Ureter (tissue), 1 donor: ENCODE results near the gene DLEC1. TPM values are rescaled to one million over a fixed set of nuclear protein-coding genes. Genes with fewer than 3 reads are reported as not detected.
"Not testable (repeated sequence)": the region's sequence is repeated elsewhere in the genome, so short reads cannot be mapped to it uniquely, and the experiment has no call there.

Source experiments
- DNase-seq: peaks from one replicate; pipeline ENCODE4 v3.0.0-alpha.2; 2020; ENCODE audit warnings: low spot score
- total RNA-seq: library from RNA; stranded (reverse); gene quantifications from one replicate; pipeline ENCODE4 v1.2.4, GENCODE V29; 2023
- donor health status: DM: yes; HTN: yes; CAD: no.

The DLEC1 gene
- total RNA-seq, 1 donor from 2014 or later, result 5.6 TPM

DNA sequence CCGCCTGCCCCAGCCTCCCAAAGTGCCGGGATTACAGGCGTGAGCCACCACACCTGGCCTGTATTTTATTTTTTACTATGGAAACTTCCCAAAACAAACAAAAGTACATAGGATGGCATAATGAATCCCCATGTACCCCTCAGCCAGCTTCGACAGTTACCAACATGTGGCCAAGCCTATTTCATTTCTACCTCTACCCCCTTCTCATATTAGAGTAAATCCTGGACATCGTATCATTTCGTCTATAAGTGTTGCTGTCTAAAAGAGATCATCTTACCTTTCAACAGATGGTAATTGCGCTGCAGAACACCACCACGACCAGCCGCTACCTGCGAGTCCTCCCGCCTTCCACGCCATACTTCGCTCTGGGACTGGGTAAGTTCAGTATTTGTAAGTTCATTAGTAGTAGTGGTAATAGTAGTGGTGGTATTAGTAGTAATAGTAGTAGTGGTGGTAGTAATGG lies 44.9 kb downstream of the DLEC1 start:
- no peak for DNase-seq

DNA sequence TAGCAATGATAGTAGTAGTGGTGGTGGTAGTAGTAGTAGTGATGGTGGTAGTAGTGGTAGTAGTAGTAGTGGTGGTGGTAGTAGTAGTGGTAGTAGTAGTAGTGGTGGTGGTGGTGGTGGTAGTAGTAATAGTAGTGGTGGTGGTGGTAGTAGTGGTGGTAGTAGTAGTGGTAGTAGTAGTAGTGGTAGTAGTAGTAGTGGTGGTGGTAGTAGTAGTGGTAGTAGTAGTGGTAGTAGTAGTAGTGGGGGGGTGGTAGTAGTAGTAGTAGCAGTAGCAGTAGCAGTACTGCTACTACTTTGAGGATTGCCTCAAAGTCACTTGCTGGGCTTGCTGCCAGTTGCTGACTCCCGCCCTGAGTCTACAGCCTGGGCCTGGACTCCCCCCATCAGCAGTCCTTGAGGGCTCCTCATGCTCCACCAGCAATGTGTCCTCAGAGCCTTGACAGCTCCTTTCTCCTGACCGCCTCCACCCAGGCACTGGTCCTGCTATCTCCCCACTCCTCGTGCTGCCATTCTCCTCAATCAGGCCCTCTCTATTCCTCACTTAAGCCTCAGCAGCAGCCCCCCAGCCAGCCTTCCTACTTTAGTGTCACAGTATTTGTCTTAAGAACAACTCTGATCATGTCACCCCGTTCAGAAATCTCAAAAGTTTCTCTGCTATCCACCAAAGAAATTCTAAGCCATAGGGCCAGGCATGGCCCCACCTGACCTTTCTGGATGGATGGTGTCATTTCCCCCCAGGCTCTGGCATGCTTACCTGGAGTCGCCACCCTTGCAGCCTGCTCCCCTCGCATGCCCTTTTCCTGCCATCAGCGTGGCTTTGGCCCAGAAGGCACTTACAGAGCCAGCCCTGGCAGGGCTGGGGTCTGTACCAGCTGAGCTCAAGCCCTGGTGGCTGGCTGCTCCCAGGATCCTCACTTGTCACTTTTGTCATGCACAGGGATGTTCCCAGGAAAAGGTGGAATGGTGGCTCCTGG lies 45.6 kb downstream of the DLEC1 start:
- no peak for DNase-seq

DNA sequence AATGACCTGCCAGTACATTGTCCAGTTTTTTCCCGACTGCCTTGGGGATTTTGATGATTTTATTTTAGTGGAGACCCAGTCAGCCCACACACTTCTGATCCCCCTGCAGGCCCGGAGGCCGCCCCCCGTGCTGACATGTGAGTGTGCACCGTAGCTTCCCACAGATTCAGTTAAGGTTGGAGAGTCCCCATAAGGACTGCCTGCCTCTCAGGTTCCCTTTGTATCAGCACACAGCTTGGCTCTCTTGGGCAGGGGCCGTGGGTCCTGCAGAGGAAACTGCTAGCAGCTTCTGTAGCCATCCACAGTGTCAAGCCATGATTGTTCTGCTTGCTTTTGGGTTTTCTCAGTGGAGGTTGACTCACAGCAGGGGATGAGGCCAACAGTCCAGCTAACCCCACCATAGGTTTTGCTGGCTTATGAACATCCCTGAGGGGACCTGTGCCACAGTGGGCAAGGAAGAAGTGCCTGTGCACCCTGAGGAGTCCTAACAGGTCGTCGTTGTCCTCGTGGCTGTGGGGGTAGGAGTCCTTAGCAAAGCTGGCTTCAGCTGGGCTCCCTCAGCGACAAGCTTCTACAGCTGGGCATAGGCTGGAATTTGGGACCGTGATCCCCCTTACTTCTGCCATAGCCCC lies 46.4 kb downstream of the DLEC1 start:
- no peak for DNase-seq

DNA sequence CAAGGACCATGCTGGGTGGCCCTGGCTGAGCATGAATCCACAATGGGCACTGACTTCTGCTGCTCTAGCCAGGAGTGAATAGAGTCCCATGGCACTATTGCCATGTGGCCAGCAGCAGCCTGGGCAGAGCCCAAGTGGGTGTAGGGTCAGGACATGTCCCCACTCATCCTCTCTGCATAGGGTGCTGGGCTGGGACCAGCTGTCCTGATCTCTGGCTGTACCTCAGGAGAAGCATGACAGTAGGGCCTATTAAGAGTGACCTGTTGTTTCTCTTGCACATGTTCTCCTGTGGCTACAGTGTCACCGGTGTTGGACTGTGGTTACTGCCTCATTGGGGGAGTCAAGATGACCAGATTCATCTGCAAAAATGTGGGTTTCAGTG lies 46.9 kb downstream of the DLEC1 start:
- DNase-seq, result no peak

DNA sequence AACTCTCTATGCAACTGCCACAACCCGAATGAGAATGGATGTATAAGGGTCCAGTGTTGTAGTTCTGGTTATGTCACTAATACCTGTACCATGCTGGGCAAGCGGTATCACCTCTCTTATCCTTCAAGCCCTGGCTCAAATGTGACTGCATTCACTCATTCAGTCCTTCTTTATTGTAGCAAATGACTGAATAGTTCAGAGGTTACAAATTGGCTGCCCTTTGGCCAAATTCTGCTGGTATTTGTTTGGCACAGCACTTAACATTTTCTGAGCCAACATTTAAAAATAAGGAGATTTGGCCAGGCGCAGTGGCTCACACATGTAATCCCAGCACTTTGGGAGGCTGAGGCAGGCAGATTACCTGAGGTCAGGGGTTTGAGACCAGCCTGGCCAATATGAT lies 47.5 kb downstream of the DLEC1 start:
- no peak for DNase-seq

DNA sequence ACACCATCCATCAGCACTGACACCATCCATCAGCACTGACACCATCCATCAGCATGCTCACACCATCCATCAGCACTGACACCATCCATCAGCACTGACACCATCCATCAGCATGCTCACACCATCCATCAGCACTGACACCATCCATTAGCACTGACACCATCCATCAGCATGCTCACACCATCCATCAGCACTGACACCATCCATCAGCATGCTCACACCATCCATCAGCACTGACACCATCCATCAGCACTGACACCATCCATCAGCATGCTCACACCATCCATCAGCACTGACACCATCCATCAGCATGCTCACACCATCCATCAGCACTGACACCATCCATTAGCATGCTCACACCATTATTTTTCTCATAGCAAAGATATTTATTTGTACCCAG lies 48.3 kb downstream of the DLEC1 start:
- DNase-seq, result not testable (repeated sequence)

DNA sequence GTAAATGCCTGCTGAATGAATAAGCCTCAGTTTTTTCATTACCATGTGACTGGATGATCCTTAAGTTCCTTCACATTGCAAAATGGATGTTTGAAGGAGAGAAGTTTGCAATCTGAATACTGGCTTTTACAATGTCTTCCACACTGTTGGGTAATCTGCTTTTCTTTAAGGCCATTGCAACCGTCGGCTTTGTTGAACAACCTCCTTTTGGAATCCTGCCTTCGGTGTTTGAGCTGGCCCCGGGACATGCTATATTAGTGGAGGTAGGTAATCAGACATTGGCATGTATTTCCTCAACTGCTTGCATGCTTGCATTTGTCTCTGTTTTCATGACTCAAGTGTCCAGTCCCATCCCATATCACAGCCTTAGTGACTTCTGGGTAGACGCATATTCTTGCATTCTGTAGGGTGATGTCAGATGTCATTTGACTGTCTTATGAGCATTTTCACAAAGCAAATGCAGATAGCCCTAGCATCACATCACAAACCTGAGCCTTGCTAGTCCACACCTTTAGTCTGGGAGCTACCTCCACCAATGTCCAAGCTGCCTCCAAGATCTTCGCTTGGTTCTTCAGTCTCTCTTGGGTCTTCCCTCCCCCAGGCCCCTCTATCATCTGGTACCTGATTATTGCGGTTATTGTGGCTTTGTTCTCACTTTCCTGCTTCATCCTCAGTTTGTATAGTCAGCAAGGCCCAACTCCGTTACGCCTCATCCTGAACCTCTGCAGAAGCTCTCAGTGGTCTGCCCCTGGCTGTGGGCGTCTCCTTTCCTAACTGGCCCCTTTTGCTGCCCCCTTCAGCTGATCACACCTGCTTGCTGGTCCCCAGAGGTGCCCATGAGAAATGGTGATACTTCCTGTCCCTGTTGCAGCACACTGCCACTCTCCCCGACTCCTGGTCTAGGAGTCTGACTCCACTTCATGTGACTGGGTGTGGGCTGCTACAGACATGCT lies 49.4 kb downstream of the DLEC1 start:
- no peak for DNase-seq

DNA sequence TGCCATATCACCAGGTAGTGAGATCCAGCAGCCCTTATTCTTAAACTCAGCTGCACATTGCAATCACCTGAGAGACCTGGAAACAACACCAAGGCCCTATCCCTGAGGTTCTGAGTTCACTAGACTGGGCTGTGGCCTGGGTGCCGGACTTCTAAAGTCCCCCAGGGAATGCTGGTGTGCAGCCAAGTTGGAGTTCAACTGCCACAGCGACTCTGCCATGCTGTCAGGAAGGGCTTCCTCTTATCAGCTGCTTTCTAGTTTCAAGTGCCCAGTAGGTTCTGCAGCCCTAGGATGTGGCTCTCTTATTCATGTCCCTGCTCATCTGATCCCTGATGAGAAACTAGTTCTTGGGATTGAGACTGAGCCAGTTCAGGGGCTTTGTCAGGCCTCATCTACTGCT lies 50.2 kb downstream of the DLEC1 start:
- DNase-seq, result no peak

DNA sequence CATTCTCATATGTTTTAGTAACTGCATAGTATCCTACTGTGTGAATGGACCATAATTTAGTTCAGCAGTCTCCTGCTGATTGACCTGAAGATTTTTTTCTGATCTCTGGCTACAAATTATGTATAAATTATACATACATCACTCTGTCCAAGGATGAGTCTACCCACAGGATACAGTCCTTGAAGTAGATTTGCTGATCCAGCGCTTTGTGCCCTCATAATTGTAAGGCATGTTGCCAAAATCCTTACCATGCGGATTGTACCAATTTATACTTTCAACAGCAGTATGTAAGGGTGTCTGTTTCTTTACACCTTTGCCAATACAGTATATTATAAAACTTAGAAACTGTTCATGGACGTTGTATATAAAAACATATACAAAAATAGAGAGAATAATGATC lies 51.4 kb downstream of the DLEC1 start:
- DNase-seq, result no peak

DNA sequence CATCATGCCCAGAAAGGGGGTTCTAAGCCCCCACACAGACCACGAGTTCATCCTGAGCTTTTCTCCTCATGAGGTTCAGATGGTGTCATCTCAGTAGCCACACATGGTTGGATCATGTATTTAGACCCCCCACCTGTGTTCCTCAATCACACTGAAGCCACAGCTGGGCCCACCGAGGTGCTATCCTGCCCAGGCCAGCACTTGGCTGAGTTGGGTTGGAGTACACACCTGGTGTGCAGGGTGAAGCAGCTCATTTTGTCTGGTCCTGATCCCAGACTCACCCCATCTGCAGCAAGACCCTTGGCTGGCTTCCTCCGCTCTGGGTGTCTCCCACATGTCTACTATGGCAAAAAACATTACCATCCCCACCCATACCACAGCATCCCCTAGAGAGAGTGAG lies 56.0 kb downstream of the DLEC1 start:
- no peak for DNase-seq

DNA sequence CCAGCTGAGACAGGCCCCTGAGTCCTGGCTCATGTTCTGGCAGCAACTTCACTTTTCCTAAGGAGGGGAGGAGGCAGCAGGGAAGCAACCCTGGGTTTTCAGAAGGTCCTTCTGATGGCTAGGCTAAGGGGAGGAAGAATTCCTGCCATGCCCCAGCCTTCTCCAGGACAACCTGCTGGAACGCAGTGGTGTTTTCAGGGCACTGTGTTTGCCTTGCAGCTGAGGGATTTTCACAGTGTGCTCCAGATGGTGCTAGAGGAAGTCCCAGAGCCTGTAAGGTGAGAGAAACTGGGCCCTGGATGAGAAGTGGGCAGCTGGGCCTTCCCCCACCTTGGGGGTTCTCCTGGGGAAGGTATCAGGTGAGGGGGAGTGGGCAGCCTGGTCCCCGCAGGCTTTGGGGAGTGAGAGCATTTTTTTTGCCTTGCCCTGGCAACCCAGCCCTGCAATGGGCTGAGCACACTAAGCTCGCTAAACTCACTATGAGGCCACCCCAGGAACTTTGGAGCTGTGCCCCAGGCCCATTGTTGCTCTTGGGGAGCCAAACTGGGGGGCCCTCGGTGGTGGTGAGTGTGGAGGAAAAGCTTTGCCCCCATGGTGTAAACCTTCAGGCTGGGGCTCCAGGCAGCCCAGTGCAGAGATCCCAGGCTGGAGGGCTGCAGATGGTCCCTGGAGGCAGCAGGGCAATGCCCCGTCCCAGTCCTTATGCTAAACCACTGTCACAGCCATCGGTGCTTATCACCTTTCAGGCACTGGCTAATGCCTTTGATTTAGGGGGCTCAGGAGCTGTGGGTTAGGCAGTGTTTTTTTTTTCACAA lies 56.9 kb downstream of the DLEC1 start:
- no peak for DNase-seq

DNA sequence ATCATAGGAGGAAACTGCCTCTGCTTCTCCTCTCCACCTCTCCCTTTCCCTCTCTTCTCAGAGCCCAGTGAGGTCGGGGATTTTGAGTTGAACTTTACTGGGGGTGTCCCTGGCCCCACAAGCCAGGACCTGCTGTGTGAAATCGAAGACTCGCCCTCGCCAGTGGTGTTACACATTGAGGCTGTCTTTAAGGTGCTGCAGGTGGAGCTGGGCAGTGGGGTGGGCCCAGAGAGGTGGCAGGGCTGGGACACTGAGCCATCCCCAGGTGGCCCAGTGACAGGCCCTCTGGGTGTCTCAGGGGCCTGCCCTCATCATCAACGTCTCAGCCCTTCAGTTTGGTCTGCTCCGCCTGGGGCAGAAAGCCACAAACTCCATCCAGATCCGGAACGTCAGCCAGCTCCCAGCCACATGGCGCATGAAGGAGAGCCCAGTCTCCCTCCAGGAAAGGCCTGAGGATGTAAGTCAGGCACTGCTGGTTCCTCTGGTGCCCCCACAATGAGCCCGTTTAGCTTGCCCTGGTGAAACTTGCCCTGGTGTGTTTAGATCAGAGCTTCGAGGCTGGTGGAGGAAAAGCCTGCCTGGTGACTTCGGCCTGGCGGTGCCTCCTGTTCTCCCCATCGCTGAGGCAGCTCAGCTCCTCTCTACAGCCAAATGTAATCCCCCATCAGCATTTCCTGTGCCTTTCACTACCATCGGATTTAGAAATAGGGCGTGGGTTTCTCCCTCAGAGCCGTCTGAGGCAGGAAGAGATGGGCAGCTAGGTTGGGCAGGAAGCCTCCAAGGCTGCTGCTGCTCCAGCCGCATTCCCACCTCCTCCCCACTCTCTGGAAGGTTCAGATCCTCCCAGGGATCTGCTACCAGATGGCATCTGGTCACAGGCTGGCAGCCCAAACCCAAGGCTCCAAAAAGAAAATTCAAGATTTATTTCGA lies 58.7 kb downstream of the DLEC1 start:
- DNase-seq, result no peak

DNA sequence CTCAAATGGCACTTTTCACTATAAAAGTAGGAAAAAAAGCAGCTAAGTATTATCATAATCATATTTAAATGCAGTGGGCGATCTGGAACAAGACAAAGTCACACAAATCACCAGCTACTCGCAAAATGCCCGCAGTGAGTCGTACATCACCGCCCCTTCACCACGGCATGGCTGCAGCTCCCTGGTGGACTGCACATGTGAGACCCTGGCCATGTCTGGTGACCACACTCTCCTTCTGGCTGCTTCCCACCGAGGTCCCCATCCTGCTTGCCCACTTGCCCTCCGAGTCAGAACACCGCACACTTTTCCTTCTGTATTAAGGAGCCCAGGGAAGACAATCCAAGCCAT lies 59.3 kb downstream of the DLEC1 start:
- DNase-seq, result no peak

DNA sequence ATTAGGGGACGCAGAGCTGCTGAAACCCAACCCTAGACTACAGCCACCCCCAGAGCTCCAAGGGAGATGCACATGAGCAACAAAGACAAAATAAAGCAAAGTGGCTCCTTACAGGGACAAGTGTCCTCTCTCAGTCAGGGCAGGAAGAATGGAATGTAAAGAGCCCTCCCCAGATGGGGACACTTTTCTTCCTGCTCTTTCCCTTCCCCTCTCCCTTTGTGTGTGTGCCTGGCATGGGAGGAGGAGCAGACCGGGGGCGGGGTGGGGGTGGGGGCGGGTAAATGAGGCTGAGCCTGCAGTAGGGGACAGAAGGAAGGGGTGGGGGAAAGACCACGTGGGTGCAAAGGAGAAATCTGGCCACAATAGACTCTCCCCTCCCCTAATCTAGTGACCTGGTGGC lies 60.5 kb downstream of the DLEC1 start:
- DNase-seq, result no peak

DNA sequence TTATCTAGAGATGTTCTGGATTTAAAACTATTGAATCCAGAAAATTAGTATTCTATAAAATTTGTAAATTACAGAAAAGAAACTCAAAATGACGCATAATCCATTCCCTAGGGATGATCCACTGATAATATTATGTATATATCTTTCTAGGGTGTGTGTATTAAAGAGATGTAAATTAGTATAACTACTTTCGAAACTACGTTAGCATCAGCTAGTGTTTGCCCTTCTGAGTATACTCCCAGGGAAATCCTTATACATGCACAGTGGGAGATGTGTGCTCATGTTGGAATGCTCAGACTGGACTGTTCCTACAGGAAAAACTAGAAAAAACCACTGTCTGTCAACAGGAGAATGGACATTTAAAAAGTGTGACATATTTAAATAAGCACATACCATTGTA lies 61.5 kb downstream of the DLEC1 start:
- DNase-seq, result no peak

DNA sequence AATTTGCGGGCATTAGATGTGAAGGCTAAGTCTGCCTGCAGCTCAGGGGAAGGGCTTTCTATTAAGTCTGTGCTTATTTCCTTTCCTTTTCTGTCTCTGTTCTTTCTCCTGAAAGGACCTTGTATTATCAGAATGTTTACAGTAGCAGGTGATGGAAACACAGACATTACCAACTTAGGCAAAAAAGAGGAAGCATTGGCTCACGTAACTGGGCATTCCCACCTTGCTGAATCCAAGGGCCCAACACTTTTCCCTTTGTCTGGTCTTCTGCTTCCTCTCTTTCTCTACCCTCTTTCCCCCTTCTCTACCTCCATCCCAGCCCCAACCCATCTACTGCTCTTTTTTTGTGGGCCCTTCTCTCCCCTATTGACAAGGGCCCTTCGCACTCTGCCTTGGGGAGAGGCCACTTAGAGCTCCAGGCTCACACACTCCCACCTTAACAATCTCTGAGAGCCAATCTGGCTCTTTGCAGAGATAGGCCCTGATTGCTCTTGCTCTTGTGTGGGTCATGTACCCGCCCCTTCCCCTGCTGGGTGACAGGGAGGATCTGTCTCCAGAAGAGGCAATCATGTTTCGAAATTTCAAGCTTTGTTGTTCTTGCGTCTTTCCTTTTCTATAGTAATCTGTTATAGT lies 62.9 kb downstream of the DLEC1 start:
- no peak for DNase-seq

DNA sequence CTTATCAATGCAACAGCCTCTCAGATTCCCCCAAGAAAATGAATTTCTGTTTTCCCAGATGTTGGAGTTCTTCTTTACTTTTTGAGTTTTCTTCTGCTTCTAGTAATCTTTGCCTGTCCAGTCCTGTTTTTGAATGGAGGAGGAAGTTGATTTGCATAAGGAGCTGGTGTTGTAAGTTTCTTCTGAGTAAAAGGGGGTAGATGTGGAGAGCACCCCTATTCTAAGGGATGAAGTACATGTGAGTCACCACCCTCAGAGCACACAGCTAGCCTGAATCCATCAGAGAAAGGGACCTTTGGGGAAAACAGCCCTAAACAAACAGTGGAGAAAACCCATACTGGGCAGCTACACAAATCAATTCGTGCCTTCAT lies 63.4 kb downstream of the DLEC1 start:
- no peak for DNase-seq

DNA sequence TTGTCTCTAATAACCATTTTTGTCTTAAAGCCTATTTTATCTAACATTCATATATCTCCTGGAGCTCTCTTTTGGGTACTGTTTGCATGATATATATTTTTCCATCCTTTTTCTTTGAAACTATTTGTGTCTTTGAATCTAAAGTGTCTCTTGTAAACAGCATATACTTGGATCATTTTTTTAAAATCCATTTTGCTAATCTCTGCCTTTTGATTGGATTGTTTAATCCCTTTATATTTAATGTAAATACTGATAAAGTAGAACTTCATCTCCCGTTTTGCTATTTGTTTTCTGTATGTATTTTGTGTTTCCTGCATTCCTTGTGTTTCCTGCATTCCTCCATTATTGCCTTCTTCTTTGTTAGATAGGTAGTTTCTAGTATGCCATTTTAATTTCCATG lies 66.5 kb downstream of the DLEC1 start:
- DNase-seq, result no peak

DNA sequence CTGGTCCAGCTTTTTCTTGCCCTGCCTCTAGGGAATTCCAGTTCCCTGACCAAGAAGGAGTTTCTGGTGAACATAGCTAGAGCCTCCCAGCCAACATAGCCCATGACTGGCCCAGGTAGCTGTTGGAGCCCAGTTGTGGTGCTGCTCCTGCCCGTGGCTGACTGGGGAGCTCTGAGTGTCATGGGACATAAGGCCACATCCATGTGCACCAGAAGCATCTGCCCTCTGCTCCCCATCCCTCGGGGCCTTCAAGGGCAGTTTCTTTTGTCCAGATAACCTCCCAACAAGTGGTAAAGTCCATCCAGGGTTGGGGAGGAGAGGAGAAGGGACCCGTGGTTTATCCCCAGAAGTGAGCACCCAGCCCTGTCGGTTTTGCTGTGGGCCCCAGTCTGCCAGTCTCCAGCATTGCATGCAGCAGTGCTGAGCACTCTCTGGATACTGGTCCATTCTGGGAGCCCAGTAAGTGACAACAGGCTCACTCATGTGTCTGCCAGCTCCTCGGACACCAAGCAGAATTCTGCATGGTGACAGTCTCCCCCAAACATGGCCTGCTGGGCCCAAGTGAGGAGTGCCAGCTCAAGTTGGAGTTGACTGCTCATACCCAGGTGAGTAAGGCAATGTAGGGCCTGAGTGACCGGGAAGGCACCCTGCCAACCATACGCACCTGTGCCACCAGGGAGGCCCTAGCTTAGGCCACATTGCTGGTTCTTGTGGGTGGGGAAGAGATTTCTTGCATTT lies 69.1 kb downstream of the DLEC1 start:
- no peak for DNase-seq
